ENCODE measurements around the gene OXLD1. TPM values are rescaled to one million over a fixed set of nuclear protein-coding genes. Genes with fewer than 3 reads are reported as not detected.

Gene OXLD1
- total RNA-seq, 2 donors from 2014 or later: 30.2 to 36.5 TPM

GRCh38 chr17:81681672-81682071 is 15.3 kb upstream of the OXLD1 start:
- peak overlapping the region; percentile 85 for H3K4me3 Mint-ChIP-seq
- 96 to 100% methylated on average over 7 to 17 of the region's 17 CpGs for WGBS, 2 experiments (ENCODE audit: insufficient coverage in 1 of 2, insufficient read length in 1 of 2)

GRCh38 chr17:81680150-81680549 is 13.7 kb upstream of the OXLD1 start:
- Histone ChIP-seq H3K4me3 (ENCODE audit: low read length) (no peak overlapping the region), H3K36me3 (ENCODE audit: control insufficient read depth, insufficient read depth, low read length) (peaks cover 7% of the 10 kb centered on the region), H3K27me3 (ENCODE audit: control insufficient read depth, insufficient read depth, low read length, poor library complexity, severe bottlenecking) (no peaks in the 10 kb centered on the region), H3K4me1 (ENCODE audit: control insufficient read depth, insufficient read depth, low read length) (peaks cover 5% of the 10 kb centered on the region), H3K27ac (ENCODE audit: low read depth, low read length) (no peak overlapping the region), H3K9me3 (ENCODE audit: control insufficient read depth, low read length) (no peaks in the 10 kb centered on the region), H3K9ac (ENCODE audit: extremely low read depth, low read length, poor library complexity, severe bottlenecking) (no peak overlapping the region)
- Mint-ChIP-seq H3K4me3 (no peak overlapping the region), H3K9me3 (peaks cover 4% of the 10 kb centered on the region), H3K4me1 (peaks cover 14% of the 10 kb centered on the region), H3K27me3 (ENCODE audit: insufficient read depth) (no peaks in the 10 kb centered on the region), H3K36me3 (ENCODE audit: low read depth) (peaks cover 7% of the 10 kb centered on the region), H3K27ac (no peak overlapping the region)
- WGBS, 2 experiments (ENCODE audit: insufficient coverage in 1 of 2, insufficient read length in 1 of 2): 94 to 95% methylated on average over 9 to 11 of the region's 11 CpGs
- no peak for TF ChIP-seq CTCF (conservative IDR thresholded peaks at IDR 0.05)
- no peak for DNase-seq

More at GRCh38 chr17:81681672-81682071, 15.3 kb upstream of the OXLD1 start:
- no peaks in the 10 kb centered on the region for H3K9me3 ChIP-seq (ENCODE audit: control insufficient read depth, low read length)
- no peaks in the 10 kb centered on the region for H3K27me3 Mint-ChIP-seq (ENCODE audit: insufficient read depth)
- no peak overlapping the region for H3K27ac Mint-ChIP-seq
- TF ChIP-seq CTCF (conservative IDR thresholded peaks at IDR 0.05): no peak
- peaks cover 20% of the 10 kb centered on the region for H3K36me3 ChIP-seq (ENCODE audit: control insufficient read depth, insufficient read depth, low read length)
- DNase-seq: no peak
- peaks cover 5% of the 10 kb centered on the region for H3K4me1 ChIP-seq (ENCODE audit: control insufficient read depth, insufficient read depth, low read length)
- no peak overlapping the region for H3K27ac ChIP-seq (ENCODE audit: low read depth, low read length)
- H3K4me1 Mint-ChIP-seq: peaks cover 14% of the 10 kb centered on the region
- no peaks in the 10 kb centered on the region for H3K9me3 Mint-ChIP-seq
- peaks cover 13% of the 10 kb centered on the region for H3K36me3 Mint-ChIP-seq (ENCODE audit: low read depth)
- H3K9ac ChIP-seq (ENCODE audit: extremely low read depth, low read length, poor library complexity, severe bottlenecking): no peak overlapping the region
- no peak overlapping the region for H3K4me3 ChIP-seq (ENCODE audit: low read length)
- no peaks in the 10 kb centered on the region for H3K27me3 ChIP-seq (ENCODE audit: control insufficient read depth, insufficient read depth, low read length, poor library complexity, severe bottlenecking)

GRCh38 chr17:81676906-81677305 is 10.5 kb upstream of the OXLD1 start:
- TF ChIP-seq CTCF (conservative IDR thresholded peaks at IDR 0.05): no peak
- H3K9me3 Mint-ChIP-seq: peaks cover 4% of the 10 kb centered on the region
- Histone ChIP-seq H3K27ac (ENCODE audit: low read depth, low read length) (no peak overlapping the region), H3K4me1 (ENCODE audit: control insufficient read depth, insufficient read depth, low read length) (no peaks in the 10 kb centered on the region), H3K9me3 (ENCODE audit: control insufficient read depth, low read length) (no peaks in the 10 kb centered on the region), H3K4me3 (ENCODE audit: low read length) (no peak overlapping the region), H3K36me3 (ENCODE audit: control insufficient read depth, insufficient read depth, low read length) (peaks cover 26% of the 10 kb centered on the region), H3K27me3 (ENCODE audit: control insufficient read depth, insufficient read depth, low read length, poor library complexity, severe bottlenecking) (no peaks in the 10 kb centered on the region), H3K9ac (ENCODE audit: extremely low read depth, low read length, poor library complexity, severe bottlenecking) (no peak overlapping the region)
- no peak overlapping the region for H3K27ac Mint-ChIP-seq
- no peaks in the 10 kb centered on the region for H3K4me1 Mint-ChIP-seq
- peaks cover 25% of the 10 kb centered on the region for H3K36me3 Mint-ChIP-seq (ENCODE audit: low read depth)
- H3K27me3 Mint-ChIP-seq (ENCODE audit: insufficient read depth): no peaks in the 10 kb centered on the region
- DNase-seq: peak; percentile 46
- no peak overlapping the region for H3K4me3 Mint-ChIP-seq
- 94 to 95% methylated on average over 10 to 17 of the region's 17 CpGs for WGBS, 2 experiments (ENCODE audit: insufficient coverage in 1 of 2, insufficient read length in 1 of 2)

Data from endodermal cell (in vitro differentiated cells).